Effector memory CD4-positive, alpha-beta T cell (primary cell): ENCODE measurements around the gene ASTN2.

Source experiments
- DNase-seq, 3 donors: peaks; one replicate each; pipeline ENCODE4 v3.0.0-alpha.2; 2020
- H3K27ac ChIP-seq: 2 replicates; pipeline ENCODE4 v1.7.0; 2013; ENCODE audit warnings: mild to moderate bottlenecking, low read length, moderate library complexity; ENCODE audit not compliant: insufficient read depth, poor library complexity, severe bottlenecking
- H3K27me3 ChIP-seq: replicated peaks from 2 replicates; pipeline ENCODE4 v1.7.0; 2013; ENCODE audit warnings: mild to moderate bottlenecking, low read length; ENCODE audit not compliant: insufficient read depth, control insufficient read depth, poor library complexity, severe bottlenecking
- H3K36me3 ChIP-seq: 2 replicates; pipeline ENCODE4 v1.7.0; 2013; ENCODE audit warnings: mild to moderate bottlenecking, low read length, moderate library complexity; ENCODE audit not compliant: control insufficient read depth, insufficient read depth
- H3K4me1 ChIP-seq: 2 replicates; pipeline ENCODE4 v1.7.0; 2013; ENCODE audit warnings: low read length, mild to moderate bottlenecking; ENCODE audit not compliant: control insufficient read depth, insufficient read depth, poor library complexity, severe bottlenecking
- H3K4me3 ChIP-seq: 2 replicates; pipeline ENCODE4 v1.7.0; 2013; ENCODE audit warnings: low read length, low read depth, mild to moderate bottlenecking; ENCODE audit not compliant: insufficient read depth, poor library complexity, severe bottlenecking
- H3K9me3 ChIP-seq: 2 replicates; pipeline ENCODE4 v1.7.0; 2013; ENCODE audit warnings: mild to moderate bottlenecking, low read length, moderate library complexity; ENCODE audit not compliant: control insufficient read depth

Gene ASTN2

GRCh38 chr9:116450378-116451139, 964.3 kb downstream of the ASTN2 start:
- no peak for DNase-seq
- no peak overlapping the region for H3K27ac ChIP-seq

GRCh38 chr9:116449949-116450348, 964.9 kb downstream of the ASTN2 start:
- H3K9me3 ChIP-seq, result no peaks in the 10 kb centered on the region
- no peak overlapping the region for H3K4me3 ChIP-seq
- H3K27ac ChIP-seq, result no peak overlapping the region
- no peaks in the 10 kb centered on the region for H3K4me1 ChIP-seq
- DNase-seq, result no peak
- no peaks in the 10 kb centered on the region for H3K36me3 ChIP-seq
- H3K27me3 ChIP-seq, result no peaks in the 10 kb centered on the region

More at GRCh38 chr9:116450378-116451139, 964.3 kb downstream of the ASTN2 start:
- no peaks in the 10 kb centered on the region for H3K9me3 ChIP-seq
- no peak overlapping the region for H3K4me3 ChIP-seq
- no peaks in the 10 kb centered on the region for H3K4me1 ChIP-seq
- no peaks in the 10 kb centered on the region for H3K27me3 ChIP-seq
- H3K36me3 ChIP-seq, result no peaks in the 10 kb centered on the region

GRCh38 chr9:116448431-116448830, 966.4 kb downstream of the ASTN2 start:
- DNase-seq, result no peak
- Histone ChIP-seq H3K4me1 (no peaks in the 10 kb centered on the region), H3K27me3 (no peaks in the 10 kb centered on the region), H3K4me3 (no peak overlapping the region), H3K36me3 (no peaks in the 10 kb centered on the region), H3K27ac (no peak overlapping the region), H3K9me3 (no peaks in the 10 kb centered on the region)

GRCh38 chr9:116447934-116448333, 966.9 kb downstream of the ASTN2 start:
- Histone ChIP-seq H3K9me3 (no peaks in the 10 kb centered on the region), H3K27ac (no peak overlapping the region), H3K4me3 (no peak overlapping the region), H3K36me3 (no peaks in the 10 kb centered on the region), H3K27me3 (no peaks in the 10 kb centered on the region), H3K4me1 (no peaks in the 10 kb centered on the region)
- DNase-seq, result no peak

- no peak overlapping the region for H3K27ac ChIP-seq
- no peaks in the 10 kb centered on the region for H3K4me1 ChIP-seq
- H3K36me3 ChIP-seq, result no peaks in the 10 kb centered on the region
- no peak for DNase-seq
- H3K27me3 ChIP-seq, result no peaks in the 10 kb centered on the region
- no peaks in the 10 kb centered on the region for H3K9me3 ChIP-seq
- no peak overlapping the region for H3K4me3 ChIP-seq
These were observed 972.3 kb downstream of the ASTN2 start for GRCh38 chr9:116442528-116442927.

- H3K27ac ChIP-seq, result no peak overlapping the region
- H3K4me3 ChIP-seq, result no peak overlapping the region
- H3K9me3 ChIP-seq, result no peaks in the 10 kb centered on the region
- no peaks in the 10 kb centered on the region for H3K27me3 ChIP-seq
- no peaks in the 10 kb centered on the region for H3K36me3 ChIP-seq
- H3K4me1 ChIP-seq, result no peaks in the 10 kb centered on the region
- DNase-seq, result no peak
These were observed 977.2 kb downstream of the ASTN2 start for GRCh38 chr9:116437411-116438370.

GRCh38 chr9:116436121-116436520, 978.7 kb downstream of the ASTN2 start:
- Histone ChIP-seq H3K4me1 (no peaks in the 10 kb centered on the region), H3K27me3 (no peaks in the 10 kb centered on the region), H3K9me3 (no peaks in the 10 kb centered on the region), H3K27ac (no peak overlapping the region), H3K36me3 (no peaks in the 10 kb centered on the region), H3K4me3 (no peak overlapping the region)
- no peak for DNase-seq

GRCh38 chr9:116435706-116436105, 979.2 kb downstream of the ASTN2 start:
- H3K4me3 ChIP-seq, result no peak overlapping the region

GRCh38 chr9:116434314-116434713, 980.5 kb downstream of the ASTN2 start:
- Histone ChIP-seq H3K4me3 (no peak overlapping the region), H3K9me3 (no peaks in the 10 kb centered on the region), H3K27me3 (no peaks in the 10 kb centered on the region), H3K36me3 (no peaks in the 10 kb centered on the region), H3K4me1 (no peaks in the 10 kb centered on the region), H3K27ac (no peak overlapping the region)
- no peak for DNase-seq

More at GRCh38 chr9:116435706-116436105, 979.2 kb downstream of the ASTN2 start:
- no peak overlapping the region for H3K27ac ChIP-seq
- no peaks in the 10 kb centered on the region for H3K9me3 ChIP-seq
- no peaks in the 10 kb centered on the region for H3K4me1 ChIP-seq
- H3K27me3 ChIP-seq, result no peaks in the 10 kb centered on the region
- DNase-seq, result no peak
- no peaks in the 10 kb centered on the region for H3K36me3 ChIP-seq

- H3K4me1 ChIP-seq, result no peaks in the 10 kb centered on the region
- DNase-seq, result no peak
- H3K9me3 ChIP-seq, result no peaks in the 10 kb centered on the region
- H3K27me3 ChIP-seq, result no peaks in the 10 kb centered on the region
- H3K36me3 ChIP-seq, result no peaks in the 10 kb centered on the region
- H3K27ac ChIP-seq, result no peak overlapping the region
- H3K4me3 ChIP-seq, result no peak overlapping the region
These were observed 982.8 kb downstream of the ASTN2 start for GRCh38 chr9:116432051-116432450.
